ENCODE results near the gene GPRIN3.
A peak's percentile ranks its signal among the peaks of the same experiment; 100 is the strongest.

GPRIN3 gene

DNA sequence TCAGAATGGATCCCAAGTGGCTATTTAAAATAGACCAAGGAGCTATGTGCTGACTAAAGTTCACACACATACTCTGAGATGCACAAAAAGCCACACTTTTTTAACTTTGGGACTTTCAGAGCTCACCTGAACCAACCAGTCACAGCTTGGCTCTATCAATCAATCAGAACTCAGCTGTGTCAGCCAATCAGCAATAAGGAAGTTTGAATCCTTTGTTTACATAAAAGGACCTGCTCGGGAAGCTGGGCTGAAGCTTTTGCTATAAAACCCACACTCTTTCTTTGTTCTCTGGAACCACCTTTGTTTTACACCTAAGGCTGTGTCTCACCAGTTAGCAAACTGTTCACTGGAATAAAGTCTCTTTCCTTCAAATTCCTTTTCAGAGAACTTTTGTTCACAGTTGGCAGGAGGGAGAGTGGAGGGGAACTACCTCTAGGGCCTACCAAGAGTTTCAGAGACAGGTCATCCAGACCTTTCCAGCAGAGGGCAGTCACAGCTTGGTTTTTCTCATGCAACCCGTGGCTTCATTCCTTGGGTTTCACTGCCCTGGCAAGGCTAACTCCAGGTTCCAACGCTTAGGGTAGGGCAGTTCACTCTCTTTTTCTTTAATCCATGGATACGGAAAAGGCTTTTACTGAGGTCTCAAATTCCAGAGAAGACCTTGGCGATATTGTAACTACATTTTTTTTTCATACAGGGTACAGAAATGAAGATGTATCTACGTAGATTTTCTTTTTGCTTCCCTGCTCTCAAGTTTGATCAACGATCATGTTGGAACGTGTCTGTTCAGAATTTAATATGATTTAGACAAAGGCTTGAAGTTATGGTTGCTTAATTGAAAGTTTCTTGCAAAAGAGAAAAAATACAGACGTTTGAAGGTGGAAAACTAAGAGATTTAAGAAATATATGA, 80.7 kb downstream of the GPRIN3 start:
- no peak overlapping the region for H3K4me3 ChIP-seq (ENCODE audit: control insufficient read depth, low read depth, low read length)
- TF ChIP-seq, protein P1, sequence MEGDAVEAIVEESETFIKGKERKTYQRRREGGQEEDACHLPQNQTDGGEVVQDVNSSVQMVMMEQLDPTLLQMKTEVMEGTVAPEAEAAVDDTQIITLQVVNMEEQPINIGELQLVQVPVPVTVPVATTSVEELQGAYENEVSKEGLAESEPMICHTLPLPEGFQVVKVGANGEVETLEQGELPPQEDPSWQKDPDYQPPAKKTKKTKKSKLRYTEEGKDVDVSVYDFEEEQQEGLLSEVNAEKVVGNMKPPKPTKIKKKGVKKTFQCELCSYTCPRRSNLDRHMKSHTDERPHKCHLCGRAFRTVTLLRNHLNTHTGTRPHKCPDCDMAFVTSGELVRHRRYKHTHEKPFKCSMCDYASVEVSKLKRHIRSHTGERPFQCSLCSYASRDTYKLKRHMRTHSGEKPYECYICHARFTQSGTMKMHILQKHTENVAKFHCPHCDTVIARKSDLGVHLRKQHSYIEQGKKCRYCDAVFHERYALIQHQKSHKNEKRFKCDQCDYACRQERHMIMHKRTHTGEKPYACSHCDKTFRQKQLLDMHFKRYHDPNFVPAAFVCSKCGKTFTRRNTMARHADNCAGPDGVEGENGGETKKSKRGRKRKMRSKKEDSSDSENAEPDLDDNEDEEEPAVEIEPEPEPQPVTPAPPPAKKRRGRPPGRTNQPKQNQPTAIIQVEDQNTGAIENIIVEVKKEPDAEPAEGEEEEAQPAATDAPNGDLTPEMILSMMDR (IDR thresholded peaks at IDR 0.05; ENCODE audit: control insufficient read depth, insufficient read depth, low read depth, low read length, missing control alignments) = peak; percentile 85
- peak; percentile 31 for DNase-seq (ENCODE audit: low read depth)

DNA sequence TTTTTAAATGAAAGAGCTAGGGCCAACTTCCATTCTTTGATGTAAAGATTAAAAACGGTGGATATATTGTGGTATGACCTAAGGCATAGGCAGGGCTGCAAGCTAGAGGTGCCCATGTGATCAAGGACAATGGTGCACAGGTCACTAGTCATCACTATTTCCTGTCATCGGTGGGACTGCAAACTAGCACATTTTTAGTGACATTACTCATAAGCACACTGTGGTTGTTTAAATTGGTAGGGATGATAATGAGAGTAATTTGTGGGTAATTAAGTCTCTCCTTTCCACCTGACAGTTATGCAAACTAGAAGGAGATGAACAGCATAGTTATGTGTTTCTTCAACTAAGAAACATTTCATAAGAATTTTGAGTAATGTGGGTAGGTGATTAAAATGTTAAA, 85.4 kb downstream of the GPRIN3 start:
- no peak for DNase-seq (ENCODE audit: low read depth)
- no peak overlapping the region for H3K4me3 ChIP-seq (ENCODE audit: control insufficient read depth, low read depth, low read length)
- TF ChIP-seq, protein P1 (IDR thresholded peaks at IDR 0.05; ENCODE audit: control insufficient read depth, insufficient read depth, low read depth, low read length, missing control alignments) = no peak

DNA sequence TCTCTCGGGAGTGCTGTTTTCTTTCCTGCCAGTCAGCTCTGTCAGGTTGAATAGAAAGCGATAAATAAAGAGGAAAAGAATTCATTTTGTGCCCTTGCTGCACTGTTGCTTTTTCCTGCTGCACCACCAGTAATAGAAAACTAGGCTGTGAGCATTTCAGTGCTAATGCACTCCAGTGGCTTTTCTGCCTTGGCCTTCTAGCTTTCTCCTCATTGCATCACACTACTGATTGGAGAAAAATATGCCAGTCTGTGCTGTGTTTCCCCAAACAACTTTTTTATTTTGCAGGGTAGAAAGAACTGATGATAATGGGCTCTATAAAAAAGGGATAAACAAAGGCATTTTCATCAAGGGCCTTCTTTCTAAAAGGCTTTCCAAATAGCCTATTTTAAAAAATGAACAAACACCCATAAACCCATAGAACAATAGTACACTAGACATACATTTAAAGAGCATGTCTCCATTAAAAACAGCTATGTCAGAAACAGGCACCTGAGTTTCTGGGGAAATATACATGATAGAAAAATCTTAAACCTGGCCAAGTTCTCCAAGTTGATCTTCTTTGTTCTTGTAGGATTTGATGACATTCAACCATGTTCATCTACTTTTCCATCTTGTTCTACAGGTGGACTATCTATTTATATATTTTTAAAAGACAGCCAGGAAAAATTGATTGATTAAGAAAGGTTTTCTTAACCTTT, 86.3 kb downstream of the GPRIN3 start:
- peak; percentile 2 for DNase-seq (ENCODE audit: low read depth)
- TF ChIP-seq, protein P1 (IDR thresholded peaks at IDR 0.05; ENCODE audit: control insufficient read depth, insufficient read depth, low read depth, low read length, missing control alignments) = no peak
- H3K4me3 ChIP-seq (ENCODE audit: control insufficient read depth, low read depth, low read length) = no peak overlapping the region

DNA sequence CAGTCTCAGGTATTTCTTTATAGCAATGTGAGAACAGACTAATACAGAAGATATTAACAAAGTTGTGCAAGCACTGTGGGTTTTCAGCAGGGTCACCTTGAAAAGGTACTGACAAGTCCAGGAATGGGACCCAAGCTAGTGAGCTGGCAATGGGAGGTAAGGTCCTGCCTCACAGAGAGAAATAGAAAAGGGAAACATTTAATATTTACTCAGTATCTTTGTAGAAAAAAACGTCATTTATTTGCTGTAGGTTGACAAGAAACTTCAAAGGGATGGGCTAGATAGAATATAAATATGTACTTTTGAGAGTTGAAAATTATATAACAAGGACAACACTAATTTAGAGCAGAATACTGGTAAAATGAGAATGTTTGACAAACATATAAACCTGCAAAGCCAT, 89.0 kb downstream of the GPRIN3 start:
- TF ChIP-seq, protein P1 (IDR thresholded peaks at IDR 0.05; ENCODE audit: control insufficient read depth, insufficient read depth, low read depth, low read length, missing control alignments) = no peak
- DNase-seq (ENCODE audit: low read depth) = no peak
- no peak overlapping the region for H3K4me3 ChIP-seq (ENCODE audit: control insufficient read depth, low read depth, low read length)

DNA sequence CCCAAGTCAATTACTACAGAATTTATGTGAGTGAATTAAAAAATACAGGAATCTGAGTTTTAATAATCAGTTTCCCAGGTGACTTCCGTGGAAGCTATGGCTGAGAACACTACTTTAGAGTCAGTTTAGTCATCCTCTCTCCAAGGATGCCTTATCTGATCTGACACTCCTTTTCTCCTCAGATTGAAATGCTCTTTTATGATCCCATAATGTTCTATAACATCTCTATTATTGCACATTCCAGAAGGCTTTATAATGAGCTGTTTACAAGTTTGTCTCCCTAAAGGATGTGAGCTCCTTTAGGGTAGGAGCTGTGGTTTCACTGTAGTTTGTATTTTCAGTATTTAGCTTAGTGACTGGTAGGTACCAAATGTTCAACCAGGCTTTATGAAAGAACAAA, 90.0 kb downstream of the GPRIN3 start:
- H3K4me3 ChIP-seq (ENCODE audit: control insufficient read depth, low read depth, low read length) = no peak overlapping the region
- TF ChIP-seq, protein P1 (IDR thresholded peaks at IDR 0.05; ENCODE audit: control insufficient read depth, insufficient read depth, low read depth, low read length, missing control alignments) = no peak
- DNase-seq (ENCODE audit: low read depth) = no peak

DNA sequence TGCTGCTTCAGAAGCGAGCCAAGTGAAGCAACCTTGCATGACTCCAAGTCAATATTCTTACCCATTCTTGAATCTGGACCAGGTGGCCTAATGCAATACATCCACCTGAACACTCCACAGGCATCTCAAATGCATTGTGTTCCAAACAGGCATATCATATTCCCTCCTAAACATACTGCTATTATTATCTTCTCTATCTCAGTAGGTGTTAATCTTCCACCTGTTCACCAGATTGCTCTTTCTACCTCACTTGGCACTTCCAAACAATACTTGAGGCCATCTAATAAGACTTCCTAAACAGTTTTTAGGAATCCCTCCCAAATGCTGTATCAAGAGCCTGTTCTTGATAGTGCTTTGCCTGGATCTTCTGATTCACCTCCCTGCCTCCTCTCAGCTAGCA, 90.7 kb downstream of the GPRIN3 start:
- no peak overlapping the region for H3K4me3 ChIP-seq (ENCODE audit: control insufficient read depth, low read depth, low read length)
- DNase-seq (ENCODE audit: low read depth) = no peak
- TF ChIP-seq, protein P1 (IDR thresholded peaks at IDR 0.05; ENCODE audit: control insufficient read depth, insufficient read depth, low read depth, low read length, missing control alignments) = no peak
